Activated CD8-positive, alpha-beta T cell treated with anti-CD3 and anti-CD28 coated beads, Interleukin-2, amount 10 ng/mL, durations not matched to agents 7 days and 5 days (primary cell): Measurements from ENCODE around the gene DENND1A. TPM values are rescaled to one million over a fixed set of nuclear protein-coding genes. Genes with fewer than 3 reads are reported as not detected.
"Not testable (repeated sequence)": the region's sequence is repeated elsewhere in the genome, so short reads cannot be mapped to it uniquely, and the experiment has no call there.

Experiments
- ATAC-seq: fragments of 150-1000 bp; cut with Tn5 transposase; one replicate; pipeline ENCODE4 v1.10.0; 2021; ENCODE audit warnings: moderate library complexity
- CTCF ChIA-PET: fragments of 350-600 bp; sonication (Branson Sonifier 250); formaldehyde crosslinking; loops from one replicate; lab custom pipeline; 2021; ENCODE audit warnings: antibody characterized with exemption; lab: Charles Lee
- POLR2A ChIA-PET: fragments of 350-600 bp; sonication (Branson Sonifier 250); formaldehyde crosslinking; loops from one replicate; lab custom pipeline; 2021; ENCODE audit warnings: antibody characterized with exemption; lab: Charles Lee
- DNase-seq: peaks from one replicate; pipeline ENCODE4 v3.0.0-alpha.2; 2020
- H3K27ac Mint-ChIP-seq: one replicate; pipeline ENCODE4 v1.8.0; 2021; ENCODE audit warnings: mild to moderate bottlenecking, mixed read lengths
- H3K27me3 Mint-ChIP-seq: one replicate; pipeline ENCODE4 v1.8.0; 2021; ENCODE audit warnings: low read depth, mixed read lengths
- H3K36me3 Mint-ChIP-seq: one replicate; pipeline ENCODE4 v1.8.0; 2021; ENCODE audit warnings: low read depth, mixed read lengths
- H3K4me1 Mint-ChIP-seq: one replicate; pipeline ENCODE4 v1.8.0; 2021; ENCODE audit warnings: low read depth, mixed read lengths
- H3K4me3 Mint-ChIP-seq: one replicate; pipeline ENCODE4 v1.8.0; 2021; ENCODE audit warnings: mild to moderate bottlenecking, mixed read lengths
- H3K9me3 Mint-ChIP-seq: one replicate; pipeline ENCODE4 v1.8.0; 2022; ENCODE audit warnings: mixed read lengths; ENCODE audit not compliant: insufficient read depth
- microRNA-seq: library from miRNA; unstranded; fragments of <30 nt; microRNA quantifications from one replicate; pipeline ENCODE4 v1.2.0, GENCODE V29; 2022
- total RNA-seq, 2 experiments: library from RNA; stranded (reverse); gene quantifications; one replicate each; pipeline ENCODE4 v1.2.3, GENCODE V29; 2021

Gene DENND1A
- total RNA-seq, 2 experiments from 2014 or later: 13.0 to 15.5 TPM

DNA sequence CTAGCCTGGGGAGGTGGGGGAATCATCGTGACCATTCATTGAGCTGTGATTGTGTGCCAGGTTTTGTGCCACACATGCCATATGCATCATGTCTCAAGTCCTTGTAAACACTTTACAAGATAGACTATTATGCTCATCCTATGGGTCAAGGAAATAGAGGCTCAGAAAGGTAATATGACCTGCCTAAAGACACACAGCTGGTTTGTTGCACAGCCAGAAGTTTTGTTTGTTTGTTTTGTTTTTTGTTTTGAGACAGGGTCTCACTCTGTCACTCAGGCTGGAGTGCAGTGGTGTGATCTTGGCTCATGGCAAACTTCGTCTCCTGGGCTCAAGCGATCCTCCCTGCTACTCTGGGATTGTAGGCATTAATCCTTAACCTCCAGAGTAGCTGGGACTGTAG lies 595.3 kb downstream of the DENND1A start:
- Mint-ChIP-seq H3K4me3 (no peak overlapping the region), H3K36me3 (no peaks in the 10 kb centered on the region), H3K27ac (no peak overlapping the region), H3K9me3 (no peaks in the 10 kb centered on the region), H3K4me1 (peaks cover 32% of the 10 kb centered on the region), H3K27me3 (no peaks in the 10 kb centered on the region)
- no peak for DNase-seq
- no peak for ATAC-seq
- POLR2A ChIA-PET: interaction anchor here (0.8 kb wide), 1 partner anchor 12 kb away, joined by 3 read pairs; no protein-coding TSS in a partner anchor
- CTCF ChIA-PET: interaction anchor here (0.8 to 1.1 kb wide), 3 partner anchors 15 to 20 kb away, joined by 3 to 4 read pairs (median 3); no protein-coding TSS in a partner anchor

DNA sequence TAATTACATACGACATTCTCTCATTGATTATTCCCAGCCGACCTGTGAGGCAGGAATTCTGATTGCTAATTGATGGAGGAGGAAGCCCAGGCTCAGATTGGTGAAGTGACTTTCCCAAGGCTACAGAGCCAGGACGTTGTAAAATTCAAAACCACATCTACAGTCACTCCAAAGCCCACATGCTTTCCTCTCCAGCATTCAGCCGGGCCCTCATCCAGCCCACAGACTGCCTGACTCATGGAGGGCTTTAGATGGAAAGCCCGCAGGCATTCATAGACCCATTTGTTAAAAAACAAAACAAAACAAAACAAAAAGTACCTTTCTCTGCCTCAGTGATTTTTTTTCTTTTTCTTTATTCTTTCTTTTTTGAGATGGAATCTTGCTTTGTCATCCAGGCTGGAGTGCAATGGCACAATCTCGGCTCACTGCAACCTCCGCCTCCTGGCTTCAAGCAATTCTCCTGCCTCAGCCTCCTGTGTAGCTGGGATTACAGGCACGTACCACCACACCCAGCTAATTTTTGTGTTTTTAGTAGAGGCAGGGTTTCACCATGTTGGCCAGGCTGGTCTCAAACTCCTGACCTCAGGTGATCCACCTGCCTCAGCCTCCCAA lies 596.8 kb downstream of the DENND1A start:
- H3K36me3 Mint-ChIP-seq: not testable (repeated sequence)

DNA sequence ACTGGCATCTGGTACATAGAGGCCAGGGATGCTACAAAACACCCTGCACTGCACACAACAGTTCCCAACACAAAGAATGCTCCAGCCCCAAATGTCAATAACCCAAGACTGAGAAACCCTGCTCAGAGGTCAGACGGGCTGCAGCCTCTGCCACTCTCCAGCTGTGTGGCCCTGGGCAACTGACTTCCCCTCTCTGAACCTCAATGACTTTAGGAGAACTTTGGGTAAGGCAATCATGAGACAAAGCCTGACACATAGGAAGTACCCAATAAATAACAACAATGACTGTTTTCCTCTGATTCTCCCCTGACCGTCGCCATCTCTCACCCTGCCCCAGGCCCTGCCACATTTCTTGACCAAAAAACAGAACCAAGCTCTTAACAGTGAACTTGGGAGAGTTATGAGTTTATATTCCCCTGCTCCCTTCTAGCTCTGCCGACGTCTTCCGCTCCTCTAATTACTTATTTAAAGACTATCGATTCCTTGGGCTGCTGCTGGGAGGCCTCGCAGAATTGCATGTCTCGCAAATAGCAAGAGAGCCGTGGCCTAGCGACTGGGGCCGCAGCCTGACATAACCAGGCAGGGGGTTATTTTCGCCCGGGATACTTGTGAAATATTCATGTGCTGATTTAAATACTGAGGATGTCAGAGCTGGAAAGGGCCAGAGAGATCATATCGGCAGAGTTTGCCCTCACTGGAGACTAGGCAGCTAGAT lies 598.4 kb downstream of the DENND1A start:
- no peak for ATAC-seq
- H3K4me1 Mint-ChIP-seq: peaks cover 14% of the 10 kb centered on the region
- CTCF ChIA-PET: interaction anchor here (1.0 to 1.5 kb wide), 3 partner anchors 11 to 33 kb away, joined by 3 to 4 read pairs (median 3); no protein-coding TSS in a partner anchor
- no peaks in the 10 kb centered on the region for H3K27me3 Mint-ChIP-seq
- no peak overlapping the region for H3K4me3 Mint-ChIP-seq
- H3K9me3 Mint-ChIP-seq: no peaks in the 10 kb centered on the region
- no peaks in the 10 kb centered on the region for H3K36me3 Mint-ChIP-seq
- POLR2A ChIA-PET: interaction anchor here (2.8 kb wide), 1 partner anchor 8 kb away, joined by 10 read pairs; no protein-coding TSS in a partner anchor
- no peak overlapping the region for H3K27ac Mint-ChIP-seq
- DNase-seq: no peak

More for the DNA sequence above, 596.8 kb downstream of the DENND1A start:
- H3K27me3 Mint-ChIP-seq, ATAC-seq, DNase-seq, H3K4me3 Mint-ChIP-seq, H3K27ac Mint-ChIP-seq, POLR2A ChIA-PET, H3K9me3 Mint-ChIP-seq: not testable (repeated sequence)
- CTCF ChIA-PET: interaction anchor here (1.2 kb wide), 1 partner anchor 22 kb away, joined by 3 read pairs; no protein-coding TSS in a partner anchor
- peaks cover 24% of the 10 kb centered on the region for H3K4me1 Mint-ChIP-seq

Small RNA genes within 50 kb of the gene (microRNA-seq; reads per million reads assigned to microRNA genes)
- gene MIR601 (not detected), gene MIR7150 (not detected)

Other genes starting within 250 kb of the DENND1A start
- gene LHX2, start 81.6 kb upstream of the DENND1A start, total RNA-seq: not detected